H1 (cell line): Measurements from ENCODE around the gene PSMC3. TPM values are rescaled to one million over a fixed set of nuclear protein-coding genes. Genes with fewer than 3 reads are reported as not detected.

Experiments used
- ATF3 ChIP-seq: IDR thresholded peaks from 2 replicates; pipeline ENCODE4 v1.6.1; 2011; ENCODE audit warnings: low read depth, mild to moderate bottlenecking, low read length; ENCODE audit not compliant: insufficient read depth
- CEBPB ChIP-seq: IDR thresholded peaks from 2 replicates; pipeline ENCODE4 v1.6.1; 2012; ENCODE audit warnings: low read depth, low read length
- RFX5 ChIP-seq: IDR thresholded peaks from 2 replicates; pipeline ENCODE4 v1.6.1; 2011; ENCODE audit warnings: low read depth, low read length, improper control_type of control experiment, borderline replicate concordance
- polyA plus RNA-seq, 7 experiments: library from polyadenylated mRNA; depleted of rRNA in 3 of 7; stranded (reverse) in 5 of 7; unstranded in 2 of 7; fragments of >200 nt in 5 of 7; fragments of 200-250 nt in 2 of 7; gene quantifications; 1 replicate in 5 of 7; 2 replicates in 1 of 7; 4 replicates in 1 of 7; pipeline versions ENCODE4 v1.2.1 to v1.2.3, GENCODE V29; 2011 to 2013; ENCODE audit warnings: missing spikeins in 2 of 7, mixed read lengths in 2 of 7
- total RNA-seq: library from RNA; stranded (reverse); fragmentation: NEBNext Ultra II Directional; extraction: Animal tissue kit (Norgen Biotek cat#: 25700); gene quantifications from 2 replicates; pipeline ENCODE4 v1.2.1, GENCODE V29; 2021

PSMC3 gene
- total and polyA plus RNA-seq, 2 of the 8 experiments (the other 6 are each of a cell fraction or from before 2014, with no cell fraction given), result 105 to 160 TPM

- TF ChIP-seq RFX5, result no peak
- TF ChIP-seq ATF3, result no peak
- TF ChIP-seq CEBPB, result no peak
Observed at GRCh38 chr11:47434011-47434786, 8.0 kb upstream of the PSMC3 start (continued).
